Myometrial cell (primary cell): Measurements from ENCODE around the gene EPS8L3. TPM values are rescaled to one million over a fixed set of nuclear protein-coding genes. Genes with fewer than 3 reads are reported as not detected.

Experiments used
- total RNA-seq: library from RNA; depleted of rRNA; stranded (reverse); fragments of >200 nt; gene quantifications from 2 replicates; pipeline ENCODE4 v1.2.3, GENCODE V29; 2015

Gene EPS8L3
- total RNA-seq: not detected in 2 replicates

GRCh38 chr1:109763646-109764415, at the start of gene EPS8L3:
Gene EPS8L3 (minus strand): TSS chr1:109763923. CDS start chr1:109761749, 2,174 bp downstream.

GRCh38 chr1:109740615-109741373, 22.9 kb downstream of the EPS8L3 start, which contains the start of gene GSTM3:
Gene GSTM3 (minus strand): TSS chr1:109741038. CDS start chr1:109740287, 751 bp downstream.

DNA sequence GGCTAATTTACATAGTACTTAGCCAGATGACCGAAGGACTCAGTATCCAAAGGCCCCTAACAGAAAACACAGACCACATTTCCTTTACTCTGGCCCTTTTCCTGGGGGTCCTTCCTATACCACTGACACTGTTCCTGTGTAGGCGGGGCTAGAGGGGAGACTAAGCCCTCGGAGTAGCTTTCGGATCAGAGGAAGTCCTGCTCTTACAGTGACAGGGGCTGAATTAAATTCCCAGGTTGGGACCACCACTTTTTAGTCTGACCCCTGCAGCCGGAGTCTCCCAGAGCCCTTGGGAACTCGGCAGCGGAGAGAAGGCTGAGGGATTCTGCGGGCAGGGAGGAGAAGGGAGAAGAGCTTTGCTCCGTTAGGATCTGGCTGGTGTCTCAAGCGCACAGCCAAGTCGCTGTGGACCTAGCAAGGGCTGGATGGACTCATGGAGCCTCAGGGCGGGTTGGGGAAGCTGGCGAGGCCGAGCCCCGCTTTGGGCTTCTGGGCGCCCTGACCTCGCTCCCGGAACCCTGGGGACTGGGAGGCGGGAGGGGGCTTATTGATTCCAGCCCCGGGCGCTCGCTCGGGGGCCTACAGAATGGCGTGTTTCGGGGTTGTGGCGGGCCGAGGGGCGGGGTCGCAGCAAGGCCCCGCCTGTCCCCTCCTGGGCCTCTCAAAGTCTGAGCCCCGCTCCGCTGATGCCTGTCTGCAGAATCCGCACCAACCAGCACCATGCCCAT, 52.0 kb downstream of the EPS8L3 start, which contains the start of gene GSTM5:
GSTM5 (plus strand) TSS at position 659 of the 728 bp plus-strand sequence; CDS start at position 721, 62 bp downstream.

Other genes starting within 250 kb of the EPS8L3 start
- gene GPR61, start 224.1 kb downstream of the EPS8L3 start, total RNA-seq: not detected in 2 replicates
- gene GNAI3, start 215.3 kb downstream of the EPS8L3 start, total RNA-seq: 11.2 and 13.1 TPM in 2 replicates
- under 0.01 and 0.89 TPM in 2 replicates for gene GNAT2, start 144.3 kb downstream of the EPS8L3 start, total RNA-seq
- gene AMPD2, start 144.1 kb downstream of the EPS8L3 start, total RNA-seq: 79.3 and 98.5 TPM in 2 replicates
- gene GSTM4, start 107.8 kb downstream of the EPS8L3 start, total RNA-seq: 23.7 and 37.8 TPM in 2 replicates
- 19.3 and 22.0 TPM in 2 replicates for gene GSTM2, start 95.9 kb downstream of the EPS8L3 start, total RNA-seq
- 31.0 and 32.3 TPM in 2 replicates for gene GSTM1, start 76.1 kb downstream of the EPS8L3 start, total RNA-seq
- 2.9 and 8.5 TPM in 2 replicates for gene GSTM5, start 51.7 kb downstream of the EPS8L3 start, total RNA-seq
- 47.9 and 50.7 TPM in 2 replicates for gene GSTM3, start 22.9 kb downstream of the EPS8L3 start, total RNA-seq
- 51.2 and 54.2 TPM in 2 replicates for gene CSF1, start 146.9 kb upstream of the EPS8L3 start, total RNA-seq
- 52.1 and 52.5 TPM in 2 replicates for gene AHCYL1, start 220.8 kb upstream of the EPS8L3 start, total RNA-seq